HG03045 (cell line): ENCODE data around the gene BRCA2.
A peak's percentile ranks its signal among the peaks of the same experiment; 100 is the strongest.

Experiments used
- ATAC-seq: cut with Tn5 transposase; IDR thresholded peaks from one replicate; pipeline ENCODE4 v1.9.1; 2021; ENCODE audit warnings: mild to moderate bottlenecking, moderate library complexity; ENCODE audit not compliant: unreplicated experiment

BRCA2 gene

DNA sequence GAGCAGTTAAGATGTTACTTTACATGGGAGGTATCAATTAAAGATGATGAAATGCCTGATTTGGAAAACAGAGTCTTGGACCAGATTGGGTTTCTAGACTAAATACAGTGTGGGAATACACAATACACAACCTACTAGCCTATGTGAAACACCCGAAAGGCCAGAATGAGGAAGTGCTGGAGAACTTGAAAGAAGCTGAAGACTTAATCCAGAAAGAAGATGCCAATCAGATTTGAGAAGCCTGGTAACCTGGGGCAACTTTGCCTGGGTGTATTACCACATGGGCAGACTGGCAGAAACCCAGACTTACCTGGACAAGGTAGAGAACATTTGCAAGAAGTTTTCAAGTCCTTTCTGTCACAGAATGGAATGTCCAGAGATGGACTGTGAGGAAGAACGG, 69.4 kb downstream of the BRCA2 start:
- ATAC-seq = no peak

- no peak for ATAC-seq
These were observed 70.1 kb downstream of the BRCA2 start for GRCh38 chr13:32385410-32385809.

GRCh38 chr13:32390048-32390447, 74.7 kb downstream of the BRCA2 start:
- no peak for ATAC-seq

DNA sequence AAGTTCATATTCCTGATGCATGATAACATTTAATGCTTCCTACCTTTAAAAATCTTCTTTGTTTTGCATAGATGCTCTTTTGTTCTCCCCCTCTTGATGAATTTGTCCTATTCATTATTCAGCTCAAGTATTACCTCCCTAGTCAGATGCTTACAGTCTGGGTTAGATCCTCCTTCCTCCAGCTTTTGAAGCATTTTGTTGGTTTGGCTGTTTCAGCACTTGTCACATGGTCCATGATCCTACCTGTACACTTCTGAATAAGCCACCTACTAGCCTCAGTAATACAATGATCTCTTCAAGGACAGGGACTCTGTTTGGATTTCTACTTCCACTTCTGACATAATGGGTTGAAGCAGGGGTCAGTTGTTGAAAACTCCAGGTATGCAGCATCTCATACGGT, 75.2 kb downstream of the BRCA2 start:
- no peak for ATAC-seq

- no peak for ATAC-seq
These were observed 75.9 kb downstream of the BRCA2 start for GRCh38 chr13:32391101-32391619.

DNA sequence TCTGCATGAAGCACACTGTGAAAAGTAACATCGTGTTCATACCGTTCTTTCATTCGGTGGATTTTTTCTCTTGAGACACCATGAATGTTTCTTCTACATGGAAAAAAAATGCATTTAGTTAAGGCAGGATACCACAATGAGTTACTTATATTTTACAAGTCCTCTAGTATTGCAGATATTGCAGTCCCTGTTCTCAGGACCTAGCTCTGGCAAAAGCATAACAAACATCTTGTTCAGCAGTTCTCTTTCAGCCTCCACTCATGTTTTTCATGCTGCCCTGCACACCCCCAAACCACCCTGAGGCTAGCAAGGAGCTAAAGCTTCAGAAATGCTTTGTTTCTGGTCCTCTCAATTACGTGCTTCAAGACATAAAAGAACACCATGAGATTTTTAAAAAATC, 87.8 kb downstream of the BRCA2 start:
- ATAC-seq = no peak

DNA sequence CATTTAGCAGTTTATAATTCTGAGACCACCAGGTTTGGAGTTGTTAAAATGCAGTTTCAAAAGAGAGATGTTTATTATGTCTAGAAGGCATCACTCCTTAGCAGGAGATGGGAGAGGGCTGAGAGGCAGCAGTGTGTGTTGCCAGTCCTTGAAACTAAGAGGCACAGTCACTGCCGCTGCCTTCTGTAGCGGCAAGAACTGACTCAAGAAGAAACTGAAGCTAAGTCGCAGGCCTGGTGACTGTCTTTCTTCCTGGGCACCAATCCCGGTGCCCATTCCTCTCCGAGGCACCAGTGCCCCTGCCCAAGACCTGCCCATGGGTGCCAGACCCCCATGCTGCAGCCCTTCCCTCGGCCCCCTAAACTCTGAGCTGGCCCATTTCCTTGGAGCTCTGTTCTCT, 92.5 kb downstream of the BRCA2 start:
- ATAC-seq = peak; percentile 55

- peak; percentile 22 for ATAC-seq
These were observed 93.1 kb downstream of the BRCA2 start for GRCh38 chr13:32408296-32409000.

- no peak for ATAC-seq
These were observed 93.6 kb downstream of the BRCA2 start for GRCh38 chr13:32409001-32409313.

DNA sequence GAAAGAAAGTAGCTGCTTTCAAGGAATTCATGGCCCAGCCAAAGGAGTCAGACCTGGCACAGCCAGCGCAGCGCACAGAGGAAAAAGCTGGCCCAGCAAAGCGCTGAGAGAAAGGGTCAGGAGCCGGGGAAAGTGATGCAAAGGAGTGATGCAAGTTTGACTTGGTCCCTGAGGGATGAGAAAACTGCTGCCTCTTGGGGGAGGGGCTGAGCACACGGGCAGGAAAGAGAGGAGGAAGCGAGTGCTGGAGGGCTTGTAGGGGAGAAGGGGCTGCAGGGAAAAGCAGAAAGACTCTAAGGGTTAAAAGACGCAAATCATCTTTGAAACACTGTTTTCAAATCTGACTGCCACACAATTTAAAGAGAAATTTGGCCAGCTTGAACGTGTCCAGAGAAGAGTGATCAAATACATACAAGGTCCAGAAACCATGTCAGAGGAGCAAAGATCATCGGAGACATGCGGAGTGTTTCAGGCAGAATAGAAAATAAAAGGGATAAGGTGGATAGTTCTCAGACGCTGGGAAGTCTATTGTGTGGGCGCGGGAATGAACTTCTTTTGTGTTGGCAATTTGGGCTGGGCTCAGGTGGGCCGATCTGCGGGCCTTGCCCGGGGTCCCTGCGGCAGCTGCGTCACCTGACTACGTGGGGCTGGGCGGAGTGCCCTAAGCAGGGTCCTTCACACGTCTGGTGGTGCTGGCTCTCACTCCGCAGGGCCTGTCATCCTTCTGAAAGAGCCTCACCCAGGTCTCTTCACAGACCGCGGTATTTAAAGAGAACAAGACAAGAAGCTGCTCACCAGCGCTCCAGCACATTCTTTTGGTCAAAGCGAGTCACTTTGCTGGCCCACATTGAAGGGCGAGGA, 94.5 kb downstream of the BRCA2 start:
- no peak for ATAC-seq

- no peak for ATAC-seq
These were observed 98.0 kb downstream of the BRCA2 start for GRCh38 chr13:32413284-32413683.

- no peak for ATAC-seq
These were observed 99.3 kb downstream of the BRCA2 start for GRCh38 chr13:32414580-32414979.

DNA sequence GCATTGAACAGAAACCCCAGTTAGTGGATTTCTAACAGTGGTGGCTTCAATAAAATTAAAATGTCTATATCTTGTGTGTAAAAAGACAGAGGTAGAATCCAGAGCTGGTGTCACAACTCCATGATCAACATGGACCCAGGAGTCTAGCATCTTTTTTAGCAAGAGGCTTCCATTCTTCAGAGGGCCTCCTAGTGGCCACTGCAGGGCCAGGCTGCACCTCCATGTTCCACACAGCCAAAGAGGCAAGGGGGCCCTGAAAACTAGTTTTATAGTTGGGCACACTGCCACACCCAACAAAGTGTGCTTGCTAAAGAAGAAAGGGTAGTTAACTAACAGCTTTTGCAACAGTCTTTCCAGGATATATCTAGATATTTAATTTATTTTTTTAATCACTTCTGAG, 99.7 kb downstream of the BRCA2 start:
- ATAC-seq = no peak

DNA sequence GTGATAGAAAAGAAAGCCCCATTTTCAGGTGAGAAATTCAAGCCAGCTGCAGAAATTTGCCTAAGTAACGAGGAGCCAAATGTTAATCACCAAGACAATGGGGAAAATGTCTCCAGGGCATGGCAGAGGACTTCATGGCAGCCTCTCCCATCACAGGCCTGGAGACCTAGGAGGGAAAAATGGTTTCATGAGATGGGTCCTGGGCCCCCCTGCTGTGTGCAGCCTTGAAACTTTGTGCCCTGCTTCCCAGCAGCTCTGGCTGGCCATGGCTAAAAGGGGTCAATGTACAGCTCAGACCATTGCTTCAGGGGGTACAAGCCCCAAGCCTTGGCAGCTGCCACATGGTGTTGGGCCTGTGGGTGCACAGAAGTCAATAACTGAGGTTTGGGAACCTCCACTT, 102.7 kb downstream of the BRCA2 start:
- no peak for ATAC-seq

DNA sequence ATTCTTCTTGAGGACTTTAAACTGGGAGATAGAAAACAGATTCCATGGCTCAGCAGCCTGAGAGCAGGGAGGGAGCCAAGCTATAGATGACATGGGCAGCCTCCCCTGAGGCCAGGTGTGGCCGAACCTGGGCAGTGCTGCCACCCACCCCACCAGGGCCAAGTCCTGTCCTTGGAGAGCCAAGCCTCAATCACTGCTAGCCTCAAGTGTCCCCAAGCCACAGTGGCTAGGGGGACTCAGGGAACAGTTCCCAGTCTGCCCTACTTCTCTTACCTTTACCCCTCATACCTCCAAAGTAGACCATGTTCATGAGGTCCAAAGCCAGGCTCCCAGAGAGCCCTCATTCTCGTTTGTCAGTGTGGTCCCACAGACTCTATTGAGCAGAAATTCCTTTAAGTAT, 104.6 kb downstream of the BRCA2 start:
- ATAC-seq = no peak

GRCh38 chr13:32423592-32423991, 108.3 kb downstream of the BRCA2 start:
- ATAC-seq = no peak

DNA sequence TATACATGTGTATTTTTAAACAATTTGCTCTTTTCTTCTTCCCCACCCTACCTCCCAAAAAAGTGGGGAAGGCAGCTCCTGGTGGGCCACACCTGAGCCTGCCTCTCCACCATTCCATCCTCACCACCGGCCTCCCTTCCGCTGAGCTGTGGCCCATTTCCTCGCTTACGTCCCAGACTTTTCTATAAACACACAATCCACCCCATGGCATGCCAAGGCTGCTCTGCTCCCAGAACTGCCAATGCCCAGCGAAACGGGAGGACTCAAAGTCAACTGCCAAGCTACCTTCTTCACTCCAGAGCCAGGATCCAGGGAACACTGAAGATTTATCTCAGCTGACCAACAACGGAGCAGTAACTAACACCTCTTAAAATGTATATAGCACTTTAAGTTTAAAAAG, 109.8 kb downstream of the BRCA2 start:
- no peak for ATAC-seq

DNA sequence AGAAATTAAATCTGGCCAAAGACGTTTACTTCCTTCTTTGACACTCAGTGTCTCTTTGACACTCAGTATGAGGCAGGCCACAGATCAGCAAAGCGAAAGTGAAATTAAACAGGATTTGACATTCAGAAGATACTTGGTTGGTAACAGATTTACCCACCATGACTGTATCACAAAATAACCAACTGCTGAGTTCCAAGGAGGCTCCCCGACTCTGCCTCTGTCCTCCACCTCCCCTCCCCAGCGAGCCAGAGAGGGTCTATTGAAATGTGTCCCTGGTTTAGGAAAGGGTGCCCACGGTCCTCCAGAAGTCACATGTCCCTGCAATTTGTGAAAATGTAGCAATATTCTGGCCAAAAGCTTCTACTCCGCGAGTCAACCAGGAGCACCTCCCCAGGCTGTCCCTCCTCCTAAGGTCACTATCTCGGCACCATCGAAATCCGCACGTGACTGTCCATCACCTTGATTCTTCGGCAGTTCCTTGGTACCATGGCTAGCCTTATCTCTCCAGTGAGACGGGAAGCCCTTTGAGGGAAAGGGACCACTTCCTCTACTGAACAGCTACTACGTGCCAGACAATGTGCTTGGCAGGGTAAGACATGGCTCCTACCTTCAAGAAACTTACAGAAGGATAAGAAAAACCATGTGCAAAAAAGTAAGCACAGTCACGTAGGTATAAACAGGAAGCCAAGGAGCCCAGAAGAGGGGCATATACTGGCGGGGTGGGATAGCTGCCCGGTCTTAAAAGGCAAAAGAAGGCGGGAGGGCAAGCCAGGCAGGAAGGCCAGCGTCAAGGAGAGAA, 111.1 kb downstream of the BRCA2 start:
- ATAC-seq = peak; percentile 24

GRCh38 chr13:32426990-32427851, 111.9 kb downstream of the BRCA2 start:
- ATAC-seq = peak; percentile 19

DNA sequence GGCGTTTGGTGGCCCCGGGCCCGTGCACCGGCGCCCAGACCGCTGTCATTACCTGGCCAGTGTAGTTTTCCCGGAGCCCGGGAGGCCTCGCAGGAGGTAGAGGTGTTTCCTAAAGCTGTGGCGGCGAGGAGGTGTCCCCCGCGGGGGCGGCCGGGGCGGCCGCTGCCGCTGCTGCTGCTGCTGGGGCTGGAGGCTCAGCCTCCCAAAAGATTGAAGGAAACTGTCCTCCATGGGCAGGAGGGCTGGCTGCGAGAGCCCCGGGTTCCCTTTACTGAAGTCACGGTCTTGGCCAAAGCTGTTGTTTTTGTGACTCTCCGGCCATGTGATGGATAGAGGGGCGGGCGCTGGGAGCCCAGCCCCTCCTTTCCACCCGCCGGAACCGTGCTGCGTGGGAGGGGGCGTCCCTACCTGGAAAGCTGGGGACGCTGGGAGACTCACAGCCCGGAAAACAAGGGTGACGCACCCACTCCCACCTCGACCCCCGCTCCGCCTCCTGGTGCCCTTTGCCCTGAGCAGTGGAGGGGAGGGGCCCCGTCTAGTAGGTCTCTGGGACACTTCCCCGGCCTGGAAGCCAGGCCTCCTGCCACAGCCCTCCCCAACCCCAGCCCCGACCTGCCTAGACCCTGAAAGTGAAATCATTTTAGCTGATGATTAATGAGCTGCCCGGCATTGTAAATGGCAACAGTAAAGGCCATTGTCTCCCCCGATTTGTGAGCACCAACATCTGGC, 112.7 kb downstream of the BRCA2 start, which contains the start of gene N4BP2L1:
N4BP2L1 (minus strand) TSS at position 279 of the 729 bp plus-strand sequence; CDS start at position 231, 48 bp downstream.
- ATAC-seq = peak; percentile 73
